T-cell (primary cell): ENCODE results near the gene NPIPA1. TPM values are rescaled to one million over a fixed set of nuclear protein-coding genes. Genes with fewer than 3 reads are reported as not detected.
A peak's percentile ranks its signal among the peaks of the same experiment; 100 is the strongest.
"Not testable (repeated sequence)": the region's sequence is repeated elsewhere in the genome, so short reads cannot be mapped to it uniquely, and the experiment has no call there.

Source experiments
- ATAC-seq, 4 experiments: fragments of 200-7000 bp in 3 of 4; fragments of 150-1000 bp in 1 of 4; cut with Tn5 transposase; replicated peaks in 1 of 4; 1 replicate in 3 of 4; 2 replicates in 1 of 4; pipeline ENCODE4 v1.10.0; 2021; ENCODE audit warnings: moderate library complexity in 3 of 4, mild to moderate bottlenecking in 2 of 4, moderate number of reproducible peaks in 1 of 4
- CTCF ChIA-PET, 2 donors: fragments of 300-600 bp; sonication (Branson Sonifier 250); formaldehyde crosslinking; loops; one replicate each; lab custom pipeline; 2022; ENCODE audit warnings: antibody characterized with exemption in 2 of 2; lab: Charles Lee
- POLR2A ChIA-PET, 2 donors: fragments of 300-600 bp; sonication (Branson Sonifier 250); formaldehyde crosslinking; loops; one replicate each; lab custom pipeline; 2022; ENCODE audit warnings: antibody characterized with exemption in 2 of 2; lab: Charles Lee
- DNase-seq, 35 experiments: peaks; one replicate each; pipeline versions ENCODE4 v3.0.0 to v3.0.0-alpha.2; 2013 to 2023
- H3K27ac ChIP-seq: one replicate; pipeline ENCODE4 v1.5.1; 2013; ENCODE audit warnings: low read length
- H3K27me3 ChIP-seq, 2 experiments: replicated peaks in 1 of 2; 1 replicate in 1 of 2; 2 replicates in 1 of 2; pipeline versions ENCODE4 v1.6.1 to v1.7.0; 2013; ENCODE audit warnings: low read length in 1 of 2, mixed read lengths in 1 of 2; ENCODE audit not compliant: control insufficient read depth in 2 of 2, insufficient read depth in 2 of 2; ENCODE audit errors: extremely low read depth in 1 of 2
- H3K36me3 ChIP-seq, 2 donors: 1 replicate in 1 of 2; 2 replicates in 1 of 2; pipeline versions ENCODE4 v1.6.1 to v1.7.0; 2013; ENCODE audit warnings: low read length in 1 of 2; ENCODE audit not compliant: control insufficient read depth in 2 of 2, insufficient read depth in 1 of 2; ENCODE audit errors: extremely low read depth in 1 of 2
- H3K4me1 ChIP-seq, 2 experiments: 1 replicate in 1 of 2; 2 replicates in 1 of 2; pipeline versions ENCODE4 v1.6.1 to v1.7.0; 2013; ENCODE audit warnings: low read length in 2 of 2, mixed read lengths in 1 of 2; ENCODE audit not compliant: insufficient read depth in 2 of 2, control insufficient read depth in 1 of 2; ENCODE audit errors: extremely low read depth in 1 of 2
- H3K4me3 ChIP-seq, 2 donors: 1 replicate in 1 of 2; 2 replicates in 1 of 2; pipeline versions ENCODE4 v1.5.1 to v1.7.0; 2013; ENCODE audit warnings: mild to moderate bottlenecking in 2 of 2, low read length in 1 of 2, moderate library complexity in 1 of 2; ENCODE audit not compliant: control insufficient read depth in 1 of 2; ENCODE audit errors: extremely low read depth in 1 of 2
- H3K9me3 ChIP-seq: 2 replicates; pipeline ENCODE4 v1.7.0; 2013
- H3K27ac Mint-ChIP-seq, 2 donors: one replicate each; pipeline ENCODE4 v1.8.0; 2020 to 2021; ENCODE audit warnings: mild to moderate bottlenecking in 2 of 2, mixed read lengths in 2 of 2
- H3K27me3 Mint-ChIP-seq, 2 donors: one replicate each; pipeline ENCODE4 v1.8.0; 2021 to 2022; ENCODE audit warnings: mixed read lengths in 2 of 2
- H3K36me3 Mint-ChIP-seq: one replicate; pipeline ENCODE4 v1.8.0; 2021; ENCODE audit warnings: mixed read lengths
- H3K4me1 Mint-ChIP-seq, 3 donors: one replicate each; pipeline ENCODE4 v1.8.0; 2020 to 2022; ENCODE audit warnings: mixed read lengths in 3 of 3, mild to moderate bottlenecking in 1 of 3
- H3K4me3 Mint-ChIP-seq, 3 donors: one replicate each; pipeline ENCODE4 v1.8.0; 2020 to 2022; ENCODE audit warnings: mild to moderate bottlenecking in 3 of 3, mixed read lengths in 3 of 3, moderate library complexity in 3 of 3
- H3K9me3 Mint-ChIP-seq, 3 donors: one replicate each; pipeline ENCODE4 v1.8.0; 2020 to 2022; ENCODE audit warnings: mixed read lengths in 3 of 3
- WGBS: methylation state at CpG from one replicate; pipeline ENCODE4 v1.1.5; 2013; ENCODE audit warnings: missing lambda C conversion rate; ENCODE audit not compliant: insufficient coverage; 5-methylcytosine and 5-hydroxymethylcytosine counted together
- total RNA-seq, 35 experiments: library from RNA in 6 of 35; stranded (reverse) in 6 of 35; fragments of 120-200 nt in 1 of 35; gene quantifications; one replicate each; pipeline versions ENCODE4 v1.2.1 to v1.2.4 and lab custom pipeline; 2013 to 2026

NPIPA1 gene
- 100 to 1,000 TPM; 116 to 163 (median 134) TPM for total RNA-seq
- total RNA-seq (2013), result 64.2 TPM
- total RNA-seq (lab: John Stamatoyannopoulos, UW), result 5.5 to 14.8 (median 8.6) reads per million in 29 experiments

DNA sequence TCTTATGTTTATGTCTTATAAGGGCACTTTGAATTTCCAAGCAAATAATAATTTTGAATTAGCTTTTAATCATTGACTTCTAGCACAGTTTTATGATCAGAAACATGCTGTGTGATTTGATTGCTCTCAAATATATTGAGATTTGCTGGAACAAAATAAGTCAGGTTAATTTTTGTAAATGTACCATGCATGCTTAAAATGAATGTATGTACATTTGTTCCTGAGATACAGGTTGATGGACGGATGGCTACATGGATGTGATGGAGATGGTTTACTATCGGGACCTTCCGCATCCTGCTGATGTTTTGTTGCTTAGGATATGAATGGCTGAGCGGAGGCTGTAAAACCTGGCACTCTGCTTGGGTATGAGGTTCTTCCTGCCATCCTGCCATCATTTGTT lies at the start of gene NPIPA1:
NPIPA1 (plus strand) TSS at position 301 of the 400 bp plus-strand sequence; CDS start at position 301, 0 bp downstream.
- H3K27me3 ChIP-seq, H3K27ac ChIP-seq, H3K4me3 ChIP-seq, H3K9me3 Mint-ChIP-seq, ATAC-seq, DNase-seq, CTCF ChIA-PET, H3K4me1 Mint-ChIP-seq, POLR2A ChIA-PET, H3K27ac Mint-ChIP-seq, H3K4me1 ChIP-seq, H3K36me3 ChIP-seq, H3K9me3 ChIP-seq, H3K36me3 Mint-ChIP-seq, H3K4me3 Mint-ChIP-seq, H3K27me3 Mint-ChIP-seq: not testable (repeated sequence)
- no CpG with 5 or more reads among the region's 4 CpGs for WGBS

DNA sequence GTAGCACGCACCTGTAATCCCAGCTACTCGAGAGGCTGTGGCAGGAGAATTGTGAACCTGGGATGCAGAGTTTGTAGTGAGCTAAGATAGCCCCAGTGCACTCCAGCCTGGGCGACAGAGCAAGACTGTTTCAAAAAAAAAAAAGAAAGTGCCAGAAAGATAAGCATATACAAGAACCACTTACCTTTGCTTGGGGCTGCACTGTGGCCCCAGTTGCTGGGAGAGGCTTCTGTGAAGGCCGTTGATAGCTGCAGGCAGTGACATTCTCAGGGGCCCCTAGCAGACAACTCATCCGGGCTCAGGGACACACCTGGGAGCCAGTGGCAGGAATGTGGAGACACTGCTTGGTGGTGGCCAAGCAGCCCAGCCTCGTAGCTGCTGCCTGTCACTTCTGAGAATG lies 45.1 kb upstream of the NPIPA1 start:
- no CpG with 5 or more reads among the region's 6 CpGs for WGBS
- CTCF ChIA-PET, H3K27me3 Mint-ChIP-seq, H3K4me1 ChIP-seq, H3K36me3 Mint-ChIP-seq, H3K27ac Mint-ChIP-seq, H3K36me3 ChIP-seq, H3K27ac ChIP-seq, H3K4me3 ChIP-seq, H3K4me3 Mint-ChIP-seq, DNase-seq, ATAC-seq, POLR2A ChIA-PET, H3K9me3 ChIP-seq, H3K9me3 Mint-ChIP-seq, H3K27me3 ChIP-seq, H3K4me1 Mint-ChIP-seq: not testable (repeated sequence)

DNA sequence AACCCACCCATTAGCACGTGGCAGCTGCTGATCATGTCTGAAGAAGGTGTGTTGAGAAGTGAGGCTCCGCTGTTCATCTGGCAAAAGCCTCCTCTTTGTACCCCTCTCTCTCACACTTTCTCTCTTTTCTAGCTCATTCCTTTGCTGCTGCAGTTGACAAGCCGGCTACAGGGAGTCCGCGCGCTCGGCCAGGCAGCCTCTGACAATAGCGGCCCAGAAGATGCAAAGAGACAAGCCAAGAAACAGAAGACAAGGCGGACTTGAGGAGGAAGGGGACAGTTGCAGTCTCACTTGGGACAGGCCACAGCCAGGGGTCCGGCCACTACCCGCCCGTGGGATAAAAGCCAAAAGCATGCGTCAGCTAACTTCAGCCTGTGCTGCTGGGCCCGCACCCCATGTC lies 41.9 kb upstream of the NPIPA1 start:
- CTCF ChIA-PET, ATAC-seq, H3K27ac Mint-ChIP-seq, H3K9me3 Mint-ChIP-seq, H3K4me3 Mint-ChIP-seq, H3K4me3 ChIP-seq, H3K27ac ChIP-seq, POLR2A ChIA-PET, H3K27me3 ChIP-seq, H3K36me3 ChIP-seq, H3K9me3 ChIP-seq, DNase-seq, H3K4me1 ChIP-seq, H3K27me3 Mint-ChIP-seq, H3K36me3 Mint-ChIP-seq, H3K4me1 Mint-ChIP-seq: not testable (repeated sequence)
- WGBS, result 93% methylated on average over 3 of the region's 14 CpGs

DNA sequence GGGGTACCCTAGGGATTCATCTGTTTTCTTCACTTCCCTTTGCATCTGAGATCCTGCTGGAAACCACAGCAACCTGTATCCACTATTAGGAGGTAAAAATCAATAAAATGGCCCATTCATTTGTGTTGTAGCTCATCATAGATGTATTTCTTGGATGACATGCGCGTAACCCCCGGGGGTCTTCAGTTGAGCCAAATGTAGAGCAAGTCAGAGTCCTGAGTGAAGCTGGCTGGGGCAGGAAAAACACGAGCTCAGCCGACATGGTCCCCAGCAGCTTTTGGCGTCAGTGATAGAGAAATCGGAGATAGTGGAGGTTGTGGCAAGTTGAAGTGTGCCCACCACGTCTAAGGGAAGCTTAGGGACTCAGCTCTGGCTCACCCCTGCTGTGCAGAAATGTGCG lies 41.2 kb upstream of the NPIPA1 start:
- H3K4me1 ChIP-seq, POLR2A ChIA-PET, H3K9me3 Mint-ChIP-seq, H3K4me1 Mint-ChIP-seq, H3K4me3 Mint-ChIP-seq, H3K27me3 Mint-ChIP-seq, DNase-seq, H3K27me3 ChIP-seq, CTCF ChIA-PET, H3K4me3 ChIP-seq, ATAC-seq, H3K27ac Mint-ChIP-seq, H3K36me3 ChIP-seq, H3K27ac ChIP-seq, H3K36me3 Mint-ChIP-seq, H3K9me3 ChIP-seq: not testable (repeated sequence)
- WGBS, result 89% methylated on average over 3 of the region's 9 CpGs

DNA sequence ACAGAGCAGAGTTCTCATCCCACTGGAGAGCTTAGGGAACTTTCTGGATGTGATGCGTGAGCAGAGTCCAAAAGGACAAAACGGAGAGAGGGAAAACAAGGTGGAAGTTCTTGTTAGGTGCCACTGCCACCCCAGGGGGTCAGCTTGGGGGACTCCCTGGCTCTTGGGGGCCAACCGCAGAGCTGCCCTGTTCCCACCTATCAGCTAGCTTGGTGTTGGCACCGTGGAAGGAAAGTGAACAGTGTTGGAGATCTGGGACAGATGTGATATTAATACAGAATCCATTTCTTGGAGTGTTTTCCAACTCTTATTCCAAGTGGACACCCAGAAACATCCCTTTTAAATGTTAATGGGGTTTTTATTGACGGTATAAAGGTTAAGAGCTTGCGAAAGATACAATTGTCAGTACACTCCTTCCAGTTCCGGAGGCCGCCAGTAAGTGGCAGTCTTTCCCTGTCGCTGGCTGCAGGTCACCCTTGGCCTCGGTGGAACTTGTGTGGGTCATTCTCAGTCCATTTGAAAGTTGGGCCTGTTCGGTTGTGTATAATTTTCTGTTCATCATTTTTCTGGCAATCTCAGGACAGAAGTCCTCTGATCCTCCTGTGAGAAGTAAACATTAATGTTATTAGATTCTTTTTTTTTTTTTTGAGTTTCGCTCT lies 40.1 kb upstream of the NPIPA1 start:
- H3K27ac ChIP-seq, H3K27me3 ChIP-seq, H3K9me3 ChIP-seq, H3K27ac Mint-ChIP-seq, DNase-seq, H3K4me1 ChIP-seq, H3K4me3 Mint-ChIP-seq, H3K9me3 Mint-ChIP-seq, H3K36me3 ChIP-seq, H3K4me1 Mint-ChIP-seq, H3K36me3 Mint-ChIP-seq, H3K4me3 ChIP-seq, H3K27me3 Mint-ChIP-seq, CTCF ChIA-PET, POLR2A ChIA-PET: not testable (repeated sequence)
- no CpG with 5 or more reads among the region's 12 CpGs for WGBS
- peak in 3 of 4 experiments; percentile 45 to 73 (median 63) for ATAC-seq

DNA sequence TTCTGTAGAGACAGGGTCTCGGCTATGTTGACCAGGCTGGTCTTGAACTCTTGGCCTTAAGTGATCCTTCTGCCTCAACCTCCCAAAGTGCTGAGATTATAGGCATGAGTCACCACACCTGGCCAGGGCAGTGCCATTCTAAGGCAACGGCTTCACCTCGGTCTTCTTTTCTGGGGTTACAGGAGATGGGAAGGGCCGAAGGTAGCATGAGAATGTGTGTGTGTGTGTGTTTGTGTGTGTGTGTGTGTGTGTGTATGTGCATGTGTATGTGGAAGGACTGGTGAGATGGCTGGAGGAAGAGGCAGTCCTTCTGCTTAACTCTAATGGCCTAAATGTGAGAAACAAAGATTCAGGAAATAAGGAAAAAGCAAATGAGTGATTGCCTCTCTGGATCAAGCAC lies 39.1 kb upstream of the NPIPA1 start:
- H3K27ac Mint-ChIP-seq, H3K4me3 Mint-ChIP-seq, ATAC-seq, CTCF ChIA-PET, H3K4me1 Mint-ChIP-seq, H3K27me3 ChIP-seq, H3K9me3 Mint-ChIP-seq, H3K9me3 ChIP-seq, H3K36me3 Mint-ChIP-seq, H3K36me3 ChIP-seq, H3K27me3 Mint-ChIP-seq, H3K4me1 ChIP-seq, POLR2A ChIA-PET, H3K4me3 ChIP-seq, DNase-seq, H3K27ac ChIP-seq: not testable (repeated sequence)
- 100% methylated on average over 2 of the region's 4 CpGs for WGBS
